Stomach (tissue), 4 donors: ENCODE results near the gene ERBB4.
"Not testable (repeated sequence)": the region's sequence is repeated elsewhere in the genome, so short reads cannot be mapped to it uniquely, and the experiment has no call there.

Source experiments
- EP300 ChIP-seq: sonication (generic); formaldehyde crosslinking; IDR thresholded peaks from one replicate; pipeline ENCODE4 v1.6.1; 2017; ENCODE audit warnings: antibody characterized with exemption
- POLR2A ChIP-seq, 4 donors: fragments of 450-650 bp; IDR thresholded peaks; one replicate each; pipeline ENCODE4 v1.6.1; 2016; ENCODE audit warnings: antibody characterized with exemption in 4 of 4, control low read depth in 2 of 4, mild to moderate bottlenecking in 1 of 4, moderate library complexity in 1 of 4
- POLR2AphosphoS5 ChIP-seq, 3 donors: sonication (generic); formaldehyde crosslinking; IDR thresholded peaks; one replicate each; pipeline ENCODE4 v1.6.1; 2016; ENCODE audit warnings: antibody characterized with exemption in 3 of 3
- TF ChIP-seq, protein P1 (sequence below), 7 experiments: fragments of 450-650 bp in 4 of 7; fragments of 200-600 bp in 3 of 7; sonication (generic) in 3 of 7; IDR thresholded peaks; one replicate each; pipeline ENCODE4 v1.5.1; 2016 to 2019; ENCODE audit warnings: antibody characterized with exemption in 7 of 7, control low read depth in 2 of 7, mild to moderate bottlenecking in 1 of 7

DNA sequence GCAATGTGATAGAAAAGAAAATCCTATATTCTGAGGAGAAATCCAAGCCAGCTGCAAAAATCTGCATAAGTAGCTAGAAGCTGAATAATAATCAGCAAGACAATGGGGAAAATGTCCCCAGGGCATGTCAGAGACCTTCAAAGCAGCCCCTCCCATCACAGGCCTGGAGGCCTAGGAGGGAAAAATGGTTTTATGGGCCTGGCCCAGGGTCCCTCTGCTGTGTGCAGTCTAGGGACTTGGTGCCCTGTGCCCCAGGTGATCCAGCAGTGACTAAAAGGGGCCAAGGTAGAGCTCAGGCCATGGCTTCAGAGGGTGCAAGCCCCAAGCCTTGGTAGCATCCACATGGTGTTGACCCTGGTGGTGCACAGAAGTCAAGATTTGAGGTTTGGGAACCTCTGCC is 432.1 kb downstream of the ERBB4 start:
- TF ChIP-seq, protein P1, sequence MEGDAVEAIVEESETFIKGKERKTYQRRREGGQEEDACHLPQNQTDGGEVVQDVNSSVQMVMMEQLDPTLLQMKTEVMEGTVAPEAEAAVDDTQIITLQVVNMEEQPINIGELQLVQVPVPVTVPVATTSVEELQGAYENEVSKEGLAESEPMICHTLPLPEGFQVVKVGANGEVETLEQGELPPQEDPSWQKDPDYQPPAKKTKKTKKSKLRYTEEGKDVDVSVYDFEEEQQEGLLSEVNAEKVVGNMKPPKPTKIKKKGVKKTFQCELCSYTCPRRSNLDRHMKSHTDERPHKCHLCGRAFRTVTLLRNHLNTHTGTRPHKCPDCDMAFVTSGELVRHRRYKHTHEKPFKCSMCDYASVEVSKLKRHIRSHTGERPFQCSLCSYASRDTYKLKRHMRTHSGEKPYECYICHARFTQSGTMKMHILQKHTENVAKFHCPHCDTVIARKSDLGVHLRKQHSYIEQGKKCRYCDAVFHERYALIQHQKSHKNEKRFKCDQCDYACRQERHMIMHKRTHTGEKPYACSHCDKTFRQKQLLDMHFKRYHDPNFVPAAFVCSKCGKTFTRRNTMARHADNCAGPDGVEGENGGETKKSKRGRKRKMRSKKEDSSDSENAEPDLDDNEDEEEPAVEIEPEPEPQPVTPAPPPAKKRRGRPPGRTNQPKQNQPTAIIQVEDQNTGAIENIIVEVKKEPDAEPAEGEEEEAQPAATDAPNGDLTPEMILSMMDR (IDR thresholded peaks at IDR 0.05) = not testable (repeated sequence)
- TF ChIP-seq POLR2A (IDR thresholded peaks at IDR 0.05); POLR2AphosphoS5 (IDR thresholded peaks at IDR 0.05); EP300: not testable (repeated sequence)
